HEK293T (cell line): Measurements from ENCODE around the gene ATOH8.

ENCODE experiments used
- ELF4 ChIP-seq: fragments of 450-650 bp; IDR thresholded peaks from 2 replicates; pipeline ENCODE4 v1.6.1; 2017; ENCODE audit warnings: antibody characterized with exemption
- LEF1 ChIP-seq: fragments of 450-650 bp; IDR thresholded peaks from 2 replicates; pipeline ENCODE4 v1.6.1; 2017; ENCODE audit warnings: mild to moderate bottlenecking, borderline replicate concordance
- SUZ12 ChIP-seq: fragments of 450-650 bp; IDR thresholded peaks from 2 replicates; pipeline ENCODE4 v1.6.1; 2016; ENCODE audit warnings: mild to moderate bottlenecking
- TARDBP ChIP-seq: fragments of 450-650 bp; IDR thresholded peaks from 2 replicates; pipeline ENCODE4 v1.6.1; 2016

GRCh38 chr2:85720533-85720932 lies 33.3 kb upstream of the ATOH8 start:
- no peak for TF ChIP-seq LEF1
- no peak for TF ChIP-seq TARDBP
- no peak for TF ChIP-seq ELF4
- no peak for TF ChIP-seq SUZ12
